Uterus (tissue), 2 donors: ENCODE data around the gene ANGEL1.

ENCODE experiments used
- POLR2A ChIP-seq, 2 donors: fragments of 450-650 bp; IDR thresholded peaks; one replicate each; pipeline ENCODE4 v1.6.1; 2016; ENCODE audit warnings: antibody characterized with exemption in 2 of 2, mild to moderate bottlenecking in 1 of 2, moderate library complexity in 1 of 2
- TF ChIP-seq, protein P1 (sequence below), 4 experiments: fragments of 200-600 bp in 2 of 4; fragments of 450-650 bp in 2 of 4; sonication (generic) in 2 of 4; IDR thresholded peaks; one replicate each; pipeline ENCODE4 v1.5.1; 2016 to 2019; ENCODE audit warnings: antibody characterized with exemption in 4 of 4, mild to moderate bottlenecking in 2 of 4, moderate library complexity in 1 of 4

DNA sequence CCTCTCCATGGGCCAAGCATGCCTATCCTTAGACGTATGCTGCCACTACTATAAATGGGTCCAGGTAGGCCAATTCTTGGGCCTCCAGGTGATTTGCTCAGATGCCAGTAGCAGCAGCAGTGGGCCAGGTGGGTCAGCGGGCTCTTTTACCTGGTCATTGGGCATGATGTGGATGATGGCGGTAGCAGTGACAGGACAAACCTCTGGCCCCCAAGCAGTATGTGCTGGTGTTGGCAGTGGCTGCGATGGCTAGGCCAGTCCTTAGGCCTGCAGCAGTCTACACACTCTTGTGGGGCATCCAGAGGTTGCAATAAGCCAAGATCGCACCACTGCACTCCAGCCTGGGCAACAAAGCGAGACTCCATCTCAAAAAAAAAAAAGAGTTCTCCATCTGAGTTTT lies 70.5 kb downstream of the ANGEL1 start:
- TF ChIP-seq, protein P1, sequence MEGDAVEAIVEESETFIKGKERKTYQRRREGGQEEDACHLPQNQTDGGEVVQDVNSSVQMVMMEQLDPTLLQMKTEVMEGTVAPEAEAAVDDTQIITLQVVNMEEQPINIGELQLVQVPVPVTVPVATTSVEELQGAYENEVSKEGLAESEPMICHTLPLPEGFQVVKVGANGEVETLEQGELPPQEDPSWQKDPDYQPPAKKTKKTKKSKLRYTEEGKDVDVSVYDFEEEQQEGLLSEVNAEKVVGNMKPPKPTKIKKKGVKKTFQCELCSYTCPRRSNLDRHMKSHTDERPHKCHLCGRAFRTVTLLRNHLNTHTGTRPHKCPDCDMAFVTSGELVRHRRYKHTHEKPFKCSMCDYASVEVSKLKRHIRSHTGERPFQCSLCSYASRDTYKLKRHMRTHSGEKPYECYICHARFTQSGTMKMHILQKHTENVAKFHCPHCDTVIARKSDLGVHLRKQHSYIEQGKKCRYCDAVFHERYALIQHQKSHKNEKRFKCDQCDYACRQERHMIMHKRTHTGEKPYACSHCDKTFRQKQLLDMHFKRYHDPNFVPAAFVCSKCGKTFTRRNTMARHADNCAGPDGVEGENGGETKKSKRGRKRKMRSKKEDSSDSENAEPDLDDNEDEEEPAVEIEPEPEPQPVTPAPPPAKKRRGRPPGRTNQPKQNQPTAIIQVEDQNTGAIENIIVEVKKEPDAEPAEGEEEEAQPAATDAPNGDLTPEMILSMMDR (IDR thresholded peaks at IDR 0.05) = no peak
- TF ChIP-seq POLR2A (IDR thresholded peaks at IDR 0.05) = no peak
